Measurements from ENCODE around the gene DCBLD2. TPM values are rescaled to one million over a fixed set of nuclear protein-coding genes. Genes with fewer than 3 reads are reported as not detected.
"Not testable (repeated sequence)": the region's sequence is repeated elsewhere in the genome, so short reads cannot be mapped to it uniquely, and the experiment has no call there.

DCBLD2 gene
- total RNA-seq, 4 donors from 2014 or later: 9.8 to 23.7 (median 19.0) TPM

DNA sequence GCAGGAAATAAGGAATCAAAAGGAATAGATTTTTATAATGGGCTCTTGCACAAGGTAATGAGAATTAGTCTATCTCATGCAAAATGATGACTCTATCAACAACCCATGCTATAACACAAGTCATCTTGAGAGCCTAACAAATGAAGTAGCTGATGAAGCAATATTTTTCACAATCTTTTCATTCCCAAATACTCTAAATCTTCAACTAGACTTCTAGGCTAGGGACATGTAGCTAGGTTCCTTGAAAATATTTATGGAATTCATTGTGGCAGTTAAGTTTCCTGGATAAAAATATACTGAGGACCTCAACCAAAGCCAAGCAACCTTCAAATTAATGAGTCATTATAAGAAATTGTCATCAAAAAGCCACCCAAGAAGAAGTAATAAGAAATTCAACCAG lies 55.4 kb downstream of the DCBLD2 start:
- peaks cover 9% of the 10 kb centered on the region for H3K36me3 ChIP-seq
- H3K27ac ChIP-seq: no peak overlapping the region
- H3K4me3 ChIP-seq: no peak overlapping the region
- H3K4me1 ChIP-seq: no peaks in the 10 kb centered on the region
- no peak for DNase-seq (ENCODE audit: low spot score in 2 of 2)
- TF ChIP-seq POLR2A (IDR thresholded peaks at IDR 0.05): no peak
- no peak for TF ChIP-seq EP300 (IDR thresholded peaks at IDR 0.05)
- TF ChIP-seq, protein P1, sequence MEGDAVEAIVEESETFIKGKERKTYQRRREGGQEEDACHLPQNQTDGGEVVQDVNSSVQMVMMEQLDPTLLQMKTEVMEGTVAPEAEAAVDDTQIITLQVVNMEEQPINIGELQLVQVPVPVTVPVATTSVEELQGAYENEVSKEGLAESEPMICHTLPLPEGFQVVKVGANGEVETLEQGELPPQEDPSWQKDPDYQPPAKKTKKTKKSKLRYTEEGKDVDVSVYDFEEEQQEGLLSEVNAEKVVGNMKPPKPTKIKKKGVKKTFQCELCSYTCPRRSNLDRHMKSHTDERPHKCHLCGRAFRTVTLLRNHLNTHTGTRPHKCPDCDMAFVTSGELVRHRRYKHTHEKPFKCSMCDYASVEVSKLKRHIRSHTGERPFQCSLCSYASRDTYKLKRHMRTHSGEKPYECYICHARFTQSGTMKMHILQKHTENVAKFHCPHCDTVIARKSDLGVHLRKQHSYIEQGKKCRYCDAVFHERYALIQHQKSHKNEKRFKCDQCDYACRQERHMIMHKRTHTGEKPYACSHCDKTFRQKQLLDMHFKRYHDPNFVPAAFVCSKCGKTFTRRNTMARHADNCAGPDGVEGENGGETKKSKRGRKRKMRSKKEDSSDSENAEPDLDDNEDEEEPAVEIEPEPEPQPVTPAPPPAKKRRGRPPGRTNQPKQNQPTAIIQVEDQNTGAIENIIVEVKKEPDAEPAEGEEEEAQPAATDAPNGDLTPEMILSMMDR (IDR thresholded peaks at IDR 0.05): no peak
- no peak for TF ChIP-seq POLR2AphosphoS5 (IDR thresholded peaks at IDR 0.05)
- H3K9me3 ChIP-seq: no peaks in the 10 kb centered on the region
- no peaks in the 10 kb centered on the region for H3K27me3 ChIP-seq

DNA sequence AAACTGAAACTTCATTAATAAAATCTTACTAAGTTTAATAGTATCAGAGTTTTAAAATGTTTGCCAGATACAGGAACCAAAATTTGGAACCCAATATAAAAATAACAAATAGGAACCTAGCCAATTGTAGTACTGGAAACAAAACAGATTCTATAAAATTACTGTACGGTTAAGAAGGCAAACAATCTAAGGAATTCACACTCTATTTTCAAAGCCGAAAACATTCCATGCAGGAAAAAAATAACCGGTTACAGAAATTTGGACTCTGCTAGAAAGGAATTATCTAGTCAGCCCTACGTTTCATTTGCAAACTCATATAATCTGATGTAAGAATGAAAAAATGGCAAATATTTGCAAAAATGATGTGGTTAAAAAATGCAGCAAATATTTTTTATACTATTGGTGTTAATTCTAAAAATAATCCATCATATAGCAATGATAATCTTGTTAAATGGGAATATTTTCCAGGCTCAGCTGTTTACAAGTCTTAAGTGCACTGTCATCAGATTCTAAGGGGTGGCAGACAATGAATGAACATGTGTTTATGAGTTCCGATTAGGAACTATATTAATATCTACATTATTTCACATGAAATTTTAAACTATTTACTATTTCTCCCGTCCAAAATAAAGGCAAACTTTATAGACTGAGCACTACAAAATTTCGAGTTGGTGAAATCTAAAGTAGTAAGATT lies 58.1 kb downstream of the DCBLD2 start:
- Histone ChIP-seq H3K36me3 (peaks cover 10% of the 10 kb centered on the region), H3K4me3 (no peak overlapping the region), H3K4me1 (no peaks in the 10 kb centered on the region), H3K9me3 (no peaks in the 10 kb centered on the region), H3K27me3 (no peaks in the 10 kb centered on the region), H3K27ac (no peak overlapping the region)
- no peak for DNase-seq (ENCODE audit: low spot score in 2 of 2)
- 68% methylated on average over 7 of the region's 7 CpGs for WGBS
- TF ChIP-seq EP300 (IDR thresholded peaks at IDR 0.05) (no peak), POLR2AphosphoS5 (IDR thresholded peaks at IDR 0.05) (no peak), POLR2A (IDR thresholded peaks at IDR 0.05) (no peak)
- TF ChIP-seq, protein P1 (IDR thresholded peaks at IDR 0.05): no peak

GRCh38 chr3:98839846-98840245 lies 61.6 kb downstream of the DCBLD2 start:
- no peak overlapping the region for H3K4me3 ChIP-seq
- TF ChIP-seq POLR2AphosphoS5 (IDR thresholded peaks at IDR 0.05) (no peak), POLR2A (IDR thresholded peaks at IDR 0.05) (no peak), EP300 (IDR thresholded peaks at IDR 0.05) (no peak)
- TF ChIP-seq, protein P1 (IDR thresholded peaks at IDR 0.05): no peak
- WGBS: 93% methylated on average over 3 of the region's 3 CpGs
- no peaks in the 10 kb centered on the region for H3K9me3 ChIP-seq
- H3K27ac ChIP-seq: no peak overlapping the region
- H3K27me3 ChIP-seq: no peaks in the 10 kb centered on the region
- H3K36me3 ChIP-seq: peaks cover 4% of the 10 kb centered on the region
- H3K4me1 ChIP-seq: no peaks in the 10 kb centered on the region
- DNase-seq (ENCODE audit: low spot score in 2 of 2): no peak

DNA sequence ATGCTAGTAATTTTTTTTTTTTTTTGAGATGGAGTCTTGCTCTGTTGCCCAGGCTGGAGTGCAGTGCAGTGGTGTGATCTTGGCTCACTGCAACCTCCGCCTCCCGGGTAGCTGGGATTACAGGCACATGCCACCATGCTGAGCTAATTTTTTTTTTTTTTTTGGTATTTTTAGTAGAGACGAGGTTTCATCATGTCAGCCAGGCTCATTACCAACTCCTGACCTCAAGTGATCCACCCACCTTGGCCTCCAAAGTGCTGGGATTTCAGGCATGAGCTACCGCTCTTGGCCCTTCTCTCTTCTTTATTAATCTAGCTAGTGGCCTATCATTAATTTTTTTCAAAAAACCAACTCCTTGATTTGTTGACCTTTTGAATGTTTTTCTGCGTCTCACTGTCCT lies 70.4 kb downstream of the DCBLD2 start:
- WGBS: 90% methylated on average over 5 of the region's 5 CpGs
- H3K4me3 ChIP-seq; H3K9me3 ChIP-seq; H3K36me3 ChIP-seq; DNase-seq (ENCODE audit: low spot score in 2 of 2); H3K27me3 ChIP-seq; H3K27ac ChIP-seq: not testable (repeated sequence)
- H3K4me1 ChIP-seq: peaks cover 15% of the 10 kb centered on the region

DNA sequence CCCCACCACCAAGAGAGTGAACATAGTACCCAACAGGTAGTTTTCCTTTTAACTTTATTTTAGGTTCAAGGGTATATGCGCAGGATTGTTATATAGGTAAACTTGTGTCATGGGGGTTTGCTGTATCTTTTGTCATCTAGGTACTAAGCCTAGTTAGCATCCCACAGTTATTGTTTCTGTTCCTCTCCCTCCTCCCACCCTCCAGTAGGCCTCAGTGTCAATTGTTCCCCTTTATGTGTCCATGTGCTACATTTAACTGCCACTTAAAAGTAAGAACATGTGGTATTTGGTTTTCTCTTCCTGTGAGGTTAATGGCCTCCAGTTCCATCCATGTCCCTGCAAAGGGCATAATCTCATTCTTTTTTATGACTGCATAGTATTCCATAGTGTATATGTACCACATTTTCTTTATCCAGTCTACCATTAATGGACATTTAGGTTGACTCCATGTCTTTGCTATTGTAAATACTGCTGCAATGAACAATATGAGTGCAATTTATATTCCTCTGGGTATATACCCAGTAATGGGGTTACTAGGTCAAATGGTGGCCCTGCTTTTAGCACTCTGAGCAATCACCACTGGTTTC lies 72.2 kb downstream of the DCBLD2 start:
- Histone ChIP-seq H3K9me3 (no peaks in the 10 kb centered on the region), H3K27ac (no peak overlapping the region), H3K27me3 (no peaks in the 10 kb centered on the region), H3K36me3 (no peaks in the 10 kb centered on the region), H3K4me1 (peaks cover 19% of the 10 kb centered on the region), H3K4me3 (no peak overlapping the region)
- WGBS: 96% methylated on average over 1 of the region's 1 CpG
- DNase-seq (ENCODE audit: low spot score in 2 of 2): no peak
- no peak for TF ChIP-seq POLR2AphosphoS5 (IDR thresholded peaks at IDR 0.05)
- TF ChIP-seq, protein P1 (IDR thresholded peaks at IDR 0.05): no peak

Data from suprapubic skin (tissue), 4 donors.